ENCODE data around the gene YDJC.
"Not testable (repeated sequence)": the region's sequence is repeated elsewhere in the genome, so short reads cannot be mapped to it uniquely, and the experiment has no call there.

The YDJC gene

DNA sequence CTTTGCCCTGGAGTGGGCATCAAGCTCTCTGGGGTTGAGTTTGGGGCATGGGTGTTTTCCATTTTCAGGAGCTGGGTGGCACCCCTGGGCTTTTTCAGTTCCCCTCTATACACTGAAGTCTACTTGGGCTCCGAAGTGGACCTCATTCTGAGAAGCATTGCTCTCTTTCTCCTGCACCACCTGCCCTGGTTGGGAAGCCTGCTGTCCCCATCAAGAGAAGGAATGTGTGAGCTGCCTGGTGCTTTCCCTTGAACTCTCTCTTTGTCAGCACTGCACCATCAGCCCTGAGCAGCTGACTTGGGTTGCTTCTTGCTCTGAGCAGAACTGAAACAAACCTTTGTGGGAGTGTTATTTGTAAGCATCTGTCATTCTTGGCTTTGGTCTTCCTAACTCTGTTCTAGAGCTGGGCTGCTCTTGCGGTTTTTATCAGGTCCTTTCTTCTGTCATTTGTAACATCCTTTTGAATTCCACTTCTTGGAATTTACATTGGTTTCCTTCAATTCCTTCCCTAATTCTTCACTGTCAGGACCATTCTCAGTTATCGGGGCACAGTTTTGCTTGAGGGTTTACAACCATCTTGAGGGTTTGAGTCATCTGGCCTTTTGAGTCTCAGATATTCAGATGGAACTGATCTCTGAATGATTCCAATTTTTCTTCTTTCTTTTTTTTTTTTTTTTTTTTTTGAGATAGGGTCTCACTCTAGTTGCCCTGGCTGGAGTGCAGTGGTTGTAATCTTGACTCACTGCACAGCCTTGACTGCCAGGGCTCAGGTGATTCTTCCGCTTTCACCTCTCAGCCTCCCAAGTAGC, 41.8 kb downstream of the YDJC start:
- in situ Hi-C loops (cut with MboI; ENCODE audit: low pct_unique_long_range_greater_than_20kb, low sequenced_read_pairs, unreplicated experiment): no loop called here
- peak; percentile 83 for DNase-seq (ENCODE audit: low spot score)
- TF ChIP-seq, protein P1, sequence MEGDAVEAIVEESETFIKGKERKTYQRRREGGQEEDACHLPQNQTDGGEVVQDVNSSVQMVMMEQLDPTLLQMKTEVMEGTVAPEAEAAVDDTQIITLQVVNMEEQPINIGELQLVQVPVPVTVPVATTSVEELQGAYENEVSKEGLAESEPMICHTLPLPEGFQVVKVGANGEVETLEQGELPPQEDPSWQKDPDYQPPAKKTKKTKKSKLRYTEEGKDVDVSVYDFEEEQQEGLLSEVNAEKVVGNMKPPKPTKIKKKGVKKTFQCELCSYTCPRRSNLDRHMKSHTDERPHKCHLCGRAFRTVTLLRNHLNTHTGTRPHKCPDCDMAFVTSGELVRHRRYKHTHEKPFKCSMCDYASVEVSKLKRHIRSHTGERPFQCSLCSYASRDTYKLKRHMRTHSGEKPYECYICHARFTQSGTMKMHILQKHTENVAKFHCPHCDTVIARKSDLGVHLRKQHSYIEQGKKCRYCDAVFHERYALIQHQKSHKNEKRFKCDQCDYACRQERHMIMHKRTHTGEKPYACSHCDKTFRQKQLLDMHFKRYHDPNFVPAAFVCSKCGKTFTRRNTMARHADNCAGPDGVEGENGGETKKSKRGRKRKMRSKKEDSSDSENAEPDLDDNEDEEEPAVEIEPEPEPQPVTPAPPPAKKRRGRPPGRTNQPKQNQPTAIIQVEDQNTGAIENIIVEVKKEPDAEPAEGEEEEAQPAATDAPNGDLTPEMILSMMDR (IDR thresholded peaks at IDR 0.05; ENCODE audit: extremely low read depth, insufficient read depth, missing control alignments): no peak

DNA sequence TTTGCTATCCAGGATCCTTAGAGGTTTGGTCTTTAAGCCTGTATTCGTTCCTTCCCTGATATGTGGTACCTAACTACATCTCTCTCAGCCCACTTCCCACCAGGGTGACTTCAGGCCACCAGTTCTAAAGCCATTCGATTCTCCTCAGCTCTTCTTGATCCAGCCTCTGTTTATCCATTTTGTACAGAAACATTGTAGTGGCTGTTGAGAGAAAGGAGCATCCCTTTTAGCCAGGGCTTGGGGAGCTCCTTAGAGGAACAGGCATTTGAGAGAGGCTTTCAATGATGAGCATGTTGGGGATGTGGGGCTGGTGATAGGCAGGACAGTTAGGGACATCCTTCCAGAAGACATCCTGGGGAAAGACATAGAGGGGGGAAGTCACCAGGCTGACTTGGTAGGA, 44.4 kb downstream of the YDJC start:
- in situ Hi-C loops (cut with MboI; ENCODE audit: low pct_unique_long_range_greater_than_20kb, low sequenced_read_pairs, unreplicated experiment): no loop called here
- no peak for DNase-seq (ENCODE audit: low spot score)
- TF ChIP-seq, protein P1 (IDR thresholded peaks at IDR 0.05; ENCODE audit: extremely low read depth, insufficient read depth, missing control alignments): no peak

DNA sequence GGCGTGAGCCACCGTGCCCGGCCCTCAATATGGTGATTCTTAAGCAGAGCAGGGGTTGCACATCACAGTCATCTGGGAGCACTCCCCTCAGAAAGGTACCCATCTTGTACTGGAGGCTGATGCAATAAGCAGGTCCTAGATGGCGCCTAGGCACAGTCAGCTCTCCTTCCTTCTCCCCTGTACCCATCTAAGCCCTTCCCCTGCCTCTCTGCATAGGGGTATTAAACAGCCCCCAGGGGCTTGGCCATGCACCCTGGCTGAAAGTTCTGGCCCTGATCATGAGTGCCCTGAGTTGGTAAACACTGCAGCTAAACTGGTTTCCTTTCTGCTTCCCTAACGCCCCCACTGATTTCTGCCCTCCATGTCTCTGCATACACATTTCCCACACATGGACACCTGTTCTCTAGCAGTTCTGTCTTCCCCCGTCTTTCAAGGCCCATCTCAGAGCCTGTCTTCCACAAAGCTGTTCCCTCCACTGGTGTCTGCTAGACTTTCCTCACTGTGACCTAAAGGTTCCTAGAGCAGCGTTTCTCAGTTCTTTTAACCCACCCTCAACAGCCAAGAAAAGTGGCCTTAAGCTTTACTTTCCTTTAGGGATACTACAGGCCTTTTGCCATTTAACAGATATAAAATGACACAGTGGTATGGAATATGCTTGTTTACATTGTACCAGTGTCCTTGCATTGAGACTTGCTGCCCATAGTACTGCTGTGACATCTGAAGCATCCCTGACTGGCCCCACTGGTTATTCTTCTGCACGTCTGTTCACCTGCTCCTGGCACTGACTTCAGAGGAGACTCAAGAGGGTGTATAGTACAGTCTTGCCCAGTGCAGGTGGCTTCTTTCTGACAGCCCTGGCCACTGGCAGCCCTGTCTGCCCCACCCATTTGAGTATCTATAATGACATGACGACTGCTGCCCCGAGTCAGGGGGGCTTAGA, 46.8 kb downstream of the YDJC start:
- in situ Hi-C loops (cut with MboI; ENCODE audit: low pct_unique_long_range_greater_than_20kb, low sequenced_read_pairs, unreplicated experiment): no loop called here

DNA sequence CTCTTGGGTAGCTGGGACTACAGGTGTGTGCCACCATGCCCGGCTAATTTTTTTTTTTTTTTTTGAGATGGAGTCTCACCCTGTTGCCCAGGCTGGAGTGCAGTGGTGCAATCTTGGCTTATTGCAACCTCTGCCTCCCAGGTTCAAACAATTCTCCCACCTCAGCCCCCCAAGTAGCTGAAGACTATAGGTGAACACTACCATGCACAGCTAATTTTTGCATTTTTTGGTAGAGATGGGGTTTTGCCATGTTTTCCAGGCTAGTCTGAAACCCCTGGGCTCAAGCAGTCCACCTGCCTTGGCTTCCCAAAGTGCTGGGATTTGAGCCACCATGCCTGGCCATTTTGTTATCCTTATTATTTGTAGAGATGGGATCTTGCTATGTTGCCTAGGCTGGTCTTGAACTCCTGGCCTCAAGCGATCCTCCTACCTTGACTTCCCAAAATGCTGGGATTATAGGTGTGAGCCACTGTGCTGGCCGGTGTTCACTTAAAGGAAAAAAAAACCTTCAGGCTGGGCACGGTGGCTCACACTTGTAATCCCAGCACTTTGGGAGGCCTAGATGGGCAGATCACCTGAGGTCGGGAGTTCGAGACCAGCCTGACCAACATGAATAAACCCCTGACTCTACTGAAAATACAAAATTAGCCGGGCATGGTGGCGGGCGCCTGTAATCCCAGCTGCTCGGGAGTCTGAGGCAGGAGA, 48.7 kb downstream of the YDJC start:
- in situ Hi-C loops (cut with MboI; ENCODE audit: low pct_unique_long_range_greater_than_20kb, low sequenced_read_pairs, unreplicated experiment); DNase-seq (ENCODE audit: low spot score): not testable (repeated sequence)

More for the DNA sequence above, 46.8 kb downstream of the YDJC start:
- TF ChIP-seq, protein P1 (IDR thresholded peaks at IDR 0.05; ENCODE audit: extremely low read depth, insufficient read depth, missing control alignments): no peak
- DNase-seq (ENCODE audit: low spot score): no peak

DNA sequence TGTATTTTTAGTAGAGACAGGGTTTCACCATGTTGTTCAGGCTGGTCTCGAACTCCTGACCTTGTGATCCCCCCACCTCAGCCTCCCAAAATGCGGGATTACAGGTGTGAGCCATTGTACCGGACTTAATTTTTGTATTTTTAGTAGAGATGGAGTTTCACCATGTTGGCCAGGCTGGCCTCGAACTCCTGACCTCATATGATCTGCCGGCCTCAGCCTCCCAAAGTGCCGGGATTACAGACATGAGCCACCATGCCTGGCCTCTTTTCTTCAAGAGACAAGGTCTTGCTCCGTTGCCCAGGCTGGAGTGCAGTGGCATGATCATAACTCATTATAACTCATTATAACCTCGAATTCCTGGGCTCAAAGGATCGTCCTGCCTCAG, 49.2 kb downstream of the YDJC start:
- DNase-seq (ENCODE audit: low spot score); in situ Hi-C loops (cut with MboI; ENCODE audit: low pct_unique_long_range_greater_than_20kb, low sequenced_read_pairs, unreplicated experiment): not testable (repeated sequence)

DNA sequence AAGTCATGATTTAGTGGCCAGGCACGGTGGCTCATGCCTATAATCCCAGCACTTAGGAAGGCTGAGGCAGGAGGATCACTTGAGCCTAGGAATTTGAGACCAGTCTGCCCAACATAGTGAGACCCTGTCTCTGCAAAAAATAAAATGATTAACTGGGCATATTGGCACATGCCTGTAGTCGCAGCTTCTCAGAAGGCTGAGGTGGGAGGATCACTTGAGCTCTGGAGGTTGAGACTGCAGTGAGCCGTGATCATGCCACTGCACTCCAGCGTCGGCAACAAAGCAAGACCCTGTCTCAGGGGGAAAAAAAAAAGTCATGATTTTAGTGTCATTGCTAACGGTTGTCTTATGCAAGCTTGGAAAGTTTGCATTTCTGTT, 50.4 kb downstream of the YDJC start:
- in situ Hi-C loops (cut with MboI; ENCODE audit: low pct_unique_long_range_greater_than_20kb, low sequenced_read_pairs, unreplicated experiment): no loop called here
- TF ChIP-seq, protein P1 (IDR thresholded peaks at IDR 0.05; ENCODE audit: extremely low read depth, insufficient read depth, missing control alignments): no peak
- no peak for DNase-seq (ENCODE audit: low spot score)

All from GM13977 (cell line).